GM12878 (cell line): Measurements from ENCODE around the gene PACS1.

Experiments used
- CTCF ChIP-seq, 3 experiments: IDR thresholded peaks in 2 of 3; conservative IDR thresholded peaks in 1 of 3; 2 replicates each; pipeline ENCODE4 v1.5.1; 2011; ENCODE audit warnings: low read depth in 3 of 3, low read length in 3 of 3, mild to moderate bottlenecking in 3 of 3, control low read depth in 2 of 3, moderate library complexity in 2 of 3, inconsistent platforms in 1 of 3, mixed read lengths in 1 of 3; ENCODE audit not compliant: control insufficient read depth in 2 of 3, insufficient read depth in 1 of 3; ENCODE audit errors: extremely low read depth in 1 of 3
- POLR2A ChIP-seq: IDR thresholded peaks from 2 replicates; pipeline ENCODE4 v1.6.1; 2011; ENCODE audit warnings: low read depth, mild to moderate bottlenecking, low read length

- no peak for TF ChIP-seq POLR2A
- TF ChIP-seq CTCF (IDR thresholded peaks at IDR 0.05 in 2 of 3, conservative IDR thresholded peaks at IDR 0.05 in 1 of 3; ENCODE audit: control insufficient read depth in 2 of 3, extremely low read depth in 1 of 3, insufficient read depth in 1 of 3, low read depth in 3 of 3, low read length in 3 of 3), result no peak
Observed at GRCh38 chr11:66087148-66087908, 17.3 kb downstream of the PACS1 start.
